ENCODE data around the gene NELL1.

NELL1 gene

GRCh38 chr11:20887137-20887536 lies 217.8 kb downstream of the NELL1 start (continued):
- no peak for TF ChIP-seq ZNF565 (CRISPR knock-in tag; conservative IDR thresholded peaks at IDR 0.05; ENCODE audit: low read depth)
- TF ChIP-seq ZFP3 (CRISPR knock-in tag; IDR thresholded peaks at IDR 0.05), result no peak

- ATAC-seq, result no peak
- TF ChIP-seq SNAI2 (CRISPR knock-in tag; IDR thresholded peaks at IDR 0.05) (no peak), TCF4 (CRISPR knock-in tag; IDR thresholded peaks at IDR 0.05; ENCODE audit: borderline replicate concordance) (no peak), ESRRG (CRISPR knock-in tag; IDR thresholded peaks at IDR 0.05) (no peak), RARB (CRISPR knock-in tag; IDR thresholded peaks at IDR 0.05) (no peak)
- TF ChIP-seq, protein P1, sequence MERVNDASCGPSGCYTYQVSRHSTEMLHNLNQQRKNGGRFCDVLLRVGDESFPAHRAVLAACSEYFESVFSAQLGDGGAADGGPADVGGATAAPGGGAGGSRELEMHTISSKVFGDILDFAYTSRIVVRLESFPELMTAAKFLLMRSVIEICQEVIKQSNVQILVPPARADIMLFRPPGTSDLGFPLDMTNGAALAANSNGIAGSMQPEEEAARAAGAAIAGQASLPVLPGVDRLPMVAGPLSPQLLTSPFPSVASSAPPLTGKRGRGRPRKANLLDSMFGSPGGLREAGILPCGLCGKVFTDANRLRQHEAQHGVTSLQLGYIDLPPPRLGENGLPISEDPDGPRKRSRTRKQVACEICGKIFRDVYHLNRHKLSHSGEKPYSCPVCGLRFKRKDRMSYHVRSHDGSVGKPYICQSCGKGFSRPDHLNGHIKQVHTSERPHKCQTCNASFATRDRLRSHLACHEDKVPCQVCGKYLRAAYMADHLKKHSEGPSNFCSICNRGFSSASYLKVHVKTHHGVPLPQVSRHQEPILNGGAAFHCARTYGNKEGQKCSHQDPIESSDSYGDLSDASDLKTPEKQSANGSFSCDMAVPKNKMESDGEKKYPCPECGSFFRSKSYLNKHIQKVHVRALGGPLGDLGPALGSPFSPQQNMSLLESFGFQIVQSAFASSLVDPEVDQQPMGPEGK (CRISPR knock-in tag; IDR thresholded peaks at IDR 0.05; ENCODE audit: borderline replicate concordance), result no peak
These were observed 224.9 kb downstream of the NELL1 start for GRCh38 chr11:20894296-20894695.

DNA sequence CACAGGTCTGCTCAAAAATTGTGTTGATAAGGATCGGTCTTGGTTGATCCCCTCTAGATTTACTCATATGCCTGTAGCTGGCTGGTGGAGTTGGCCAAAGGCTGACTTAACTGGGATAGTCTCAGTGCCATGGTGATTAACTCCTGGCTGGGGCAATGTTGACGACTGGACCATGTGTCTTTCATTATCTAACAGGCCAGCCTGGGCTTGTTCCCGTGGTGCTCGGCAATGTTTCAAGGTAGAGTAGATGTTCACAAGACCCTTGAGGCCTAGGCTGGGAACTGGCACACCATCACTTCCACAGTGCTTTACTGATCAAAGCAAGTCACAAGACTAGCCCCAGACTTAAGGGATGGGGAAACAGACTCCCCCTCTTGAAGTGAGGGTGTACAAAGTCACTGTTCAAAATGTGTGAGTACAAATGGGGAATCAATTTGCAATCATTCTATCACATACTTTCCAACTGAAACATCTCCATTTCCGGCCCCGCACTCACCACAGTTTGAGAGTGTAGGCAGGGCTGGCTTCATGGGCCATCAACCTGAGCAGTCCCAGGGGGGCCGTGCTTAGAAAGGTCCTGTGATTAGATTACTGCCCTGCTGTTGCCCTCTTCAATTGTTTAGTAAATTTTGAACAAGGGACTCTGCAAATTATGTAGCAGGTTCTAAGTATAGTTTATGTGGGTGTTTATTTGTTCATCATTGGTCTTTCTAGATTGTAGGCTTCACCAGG lies 240.8 kb downstream of the NELL1 start:
- TF ChIP-seq, protein P1 (CRISPR knock-in tag; IDR thresholded peaks at IDR 0.05; ENCODE audit: borderline replicate concordance), result no peak
- TF ChIP-seq ZNF8 (CRISPR knock-in tag; IDR thresholded peaks at IDR 0.05) (no peak), ZNF565 (CRISPR knock-in tag; conservative IDR thresholded peaks at IDR 0.05; ENCODE audit: low read depth) (no peak), CREB5 (CRISPR knock-in tag; IDR thresholded peaks at IDR 0.05; ENCODE audit: low read depth) (no peak), OSR1 (CRISPR knock-in tag; IDR thresholded peaks at IDR 0.05) (no peak), BACH2 (CRISPR knock-in tag; IDR thresholded peaks at IDR 0.05; ENCODE audit: borderline replicate concordance) (no peak), SNAI2 (CRISPR knock-in tag; IDR thresholded peaks at IDR 0.05) (no peak), ESRRG (CRISPR knock-in tag; IDR thresholded peaks at IDR 0.05) (no peak), PPARA (CRISPR knock-in tag; IDR thresholded peaks at IDR 0.05; ENCODE audit: borderline replicate concordance) (no peak), TCF4 (CRISPR knock-in tag; IDR thresholded peaks at IDR 0.05; ENCODE audit: borderline replicate concordance) (no peak), ISL1 (CRISPR knock-in tag; IDR thresholded peaks at IDR 0.05) (no peak), RARB (CRISPR knock-in tag; IDR thresholded peaks at IDR 0.05) (no peak), ZFP30 (CRISPR knock-in tag; IDR thresholded peaks at IDR 0.05) (no peak), ARNTL (CRISPR knock-in tag; IDR thresholded peaks at IDR 0.05; ENCODE audit: borderline replicate concordance, low read depth) (no peak), ZNF70 (CRISPR knock-in tag; IDR thresholded peaks at IDR 0.05) (no peak), TOX (CRISPR knock-in tag; IDR thresholded peaks at IDR 0.05; ENCODE audit: borderline replicate concordance) (no peak)
- TF ChIP-seq, protein P2, sequence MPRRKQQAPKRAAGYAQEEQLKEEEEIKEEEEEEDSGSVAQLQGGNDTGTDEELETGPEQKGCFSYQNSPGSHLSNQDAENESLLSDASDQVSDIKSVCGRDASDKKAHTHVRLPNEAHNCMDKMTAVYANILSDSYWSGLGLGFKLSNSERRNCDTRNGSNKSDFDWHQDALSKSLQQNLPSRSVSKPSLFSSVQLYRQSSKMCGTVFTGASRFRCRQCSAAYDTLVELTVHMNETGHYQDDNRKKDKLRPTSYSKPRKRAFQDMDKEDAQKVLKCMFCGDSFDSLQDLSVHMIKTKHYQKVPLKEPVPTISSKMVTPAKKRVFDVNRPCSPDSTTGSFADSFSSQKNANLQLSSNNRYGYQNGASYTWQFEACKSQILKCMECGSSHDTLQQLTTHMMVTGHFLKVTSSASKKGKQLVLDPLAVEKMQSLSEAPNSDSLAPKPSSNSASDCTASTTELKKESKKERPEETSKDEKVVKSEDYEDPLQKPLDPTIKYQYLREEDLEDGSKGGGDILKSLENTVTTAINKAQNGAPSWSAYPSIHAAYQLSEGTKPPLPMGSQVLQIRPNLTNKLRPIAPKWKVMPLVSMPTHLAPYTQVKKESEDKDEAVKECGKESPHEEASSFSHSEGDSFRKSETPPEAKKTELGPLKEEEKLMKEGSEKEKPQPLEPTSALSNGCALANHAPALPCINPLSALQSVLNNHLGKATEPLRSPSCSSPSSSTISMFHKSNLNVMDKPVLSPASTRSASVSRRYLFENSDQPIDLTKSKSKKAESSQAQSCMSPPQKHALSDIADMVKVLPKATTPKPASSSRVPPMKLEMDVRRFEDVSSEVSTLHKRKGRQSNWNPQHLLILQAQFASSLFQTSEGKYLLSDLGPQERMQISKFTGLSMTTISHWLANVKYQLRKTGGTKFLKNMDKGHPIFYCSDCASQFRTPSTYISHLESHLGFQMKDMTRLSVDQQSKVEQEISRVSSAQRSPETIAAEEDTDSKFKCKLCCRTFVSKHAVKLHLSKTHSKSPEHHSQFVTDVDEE (CRISPR knock-in tag; IDR thresholded peaks at IDR 0.05), result no peak
- TF ChIP-seq, protein P3, sequence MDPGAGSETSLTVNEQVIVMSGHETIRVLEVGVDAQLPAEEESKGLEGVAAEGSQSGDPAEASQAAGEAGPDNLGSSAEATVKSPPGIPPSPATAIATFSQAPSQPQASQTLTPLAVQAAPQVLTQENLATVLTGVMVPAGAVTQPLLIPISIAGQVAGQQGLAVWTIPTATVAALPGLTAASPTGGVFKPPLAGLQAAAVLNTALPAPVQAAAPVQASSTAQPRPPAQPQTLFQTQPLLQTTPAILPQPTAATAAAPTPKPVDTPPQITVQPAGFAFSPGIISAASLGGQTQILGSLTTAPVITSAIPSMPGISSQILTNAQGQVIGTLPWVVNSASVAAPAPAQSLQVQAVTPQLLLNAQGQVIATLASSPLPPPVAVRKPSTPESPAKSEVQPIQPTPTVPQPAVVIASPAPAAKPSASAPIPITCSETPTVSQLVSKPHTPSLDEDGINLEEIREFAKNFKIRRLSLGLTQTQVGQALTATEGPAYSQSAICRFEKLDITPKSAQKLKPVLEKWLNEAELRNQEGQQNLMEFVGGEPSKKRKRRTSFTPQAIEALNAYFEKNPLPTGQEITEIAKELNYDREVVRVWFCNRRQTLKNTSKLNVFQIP (CRISPR knock-in tag; IDR thresholded peaks at IDR 0.05; ENCODE audit: borderline replicate concordance, low read depth), result no peak
- ATAC-seq, result no peak

Measured in SK-N-SH treated with all-trans-retinoic acid at 6 μM for 48 hours (cell line).